ENCODE results near the gene FCN1. TPM values are rescaled to one million over a fixed set of nuclear protein-coding genes. Genes with fewer than 3 reads are reported as not detected.

FCN1 gene
- total and polyA plus RNA-seq, 9 of the 15 experiments (the other 6 are each of a cell fraction or from before 2014, with no cell fraction given), result not detected

DNA sequence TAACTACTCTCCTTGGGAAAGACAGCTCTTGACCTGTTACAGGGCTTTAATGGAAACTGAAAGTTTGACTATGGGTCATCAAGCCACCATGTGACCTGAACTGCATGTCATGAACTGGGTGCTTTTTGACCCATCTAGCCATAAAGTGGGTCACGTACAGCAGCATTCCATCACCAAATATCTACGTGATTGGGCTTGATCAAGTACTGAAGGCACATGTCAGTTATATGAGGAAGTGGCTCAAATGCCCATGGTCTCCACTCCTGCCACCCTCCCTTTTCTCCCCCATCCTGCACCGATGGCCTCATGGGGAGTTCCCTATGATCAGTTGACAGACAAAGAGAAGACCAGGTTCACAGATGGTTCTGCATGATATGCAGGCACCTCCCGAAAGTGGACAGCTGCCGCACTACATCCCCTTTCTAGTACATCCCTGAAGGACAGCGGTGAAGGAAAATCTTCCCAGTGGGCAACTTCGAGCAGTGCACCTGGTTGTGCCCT is 7.3 kb upstream of the FCN1 start:
- no peak for DNase-seq (ENCODE audit: extremely low read depth in 1 of 4, low spot score in 3 of 4)
- no peak for FAIRE-seq
- no peak for TF ChIP-seq KDM1A (IDR thresholded peaks at IDR 0.05)
- TF ChIP-seq, protein P1, sequence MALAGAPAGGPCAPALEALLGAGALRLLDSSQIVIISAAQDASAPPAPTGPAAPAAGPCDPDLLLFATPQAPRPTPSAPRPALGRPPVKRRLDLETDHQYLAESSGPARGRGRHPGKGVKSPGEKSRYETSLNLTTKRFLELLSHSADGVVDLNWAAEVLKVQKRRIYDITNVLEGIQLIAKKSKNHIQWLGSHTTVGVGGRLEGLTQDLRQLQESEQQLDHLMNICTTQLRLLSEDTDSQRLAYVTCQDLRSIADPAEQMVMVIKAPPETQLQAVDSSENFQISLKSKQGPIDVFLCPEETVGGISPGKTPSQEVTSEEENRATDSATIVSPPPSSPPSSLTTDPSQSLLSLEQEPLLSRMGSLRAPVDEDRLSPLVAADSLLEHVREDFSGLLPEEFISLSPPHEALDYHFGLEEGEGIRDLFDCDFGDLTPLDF (CRISPR knock-in tag; IDR thresholded peaks at IDR 0.05), result no peak
- no peak for TF ChIP-seq TCF7 (IDR thresholded peaks at IDR 0.05; ENCODE audit: borderline replicate concordance)
- no peak for TF ChIP-seq ZNF707 (CRISPR knock-in tag; conservative IDR thresholded peaks at IDR 0.05)
- no peak for TF ChIP-seq TEAD4 (IDR thresholded peaks at IDR 0.05; ENCODE audit: low read length)
- no peak for TF ChIP-seq TEAD4 (CRISPR knock-in tag; IDR thresholded peaks at IDR 0.05; ENCODE audit: borderline replicate concordance)
- TF ChIP-seq TAF9B (IDR thresholded peaks at IDR 0.05; ENCODE audit: partially characterized antibody), result no peak
- TF ChIP-seq ZNF436 (CRISPR knock-in tag; IDR thresholded peaks at IDR 0.05), result no peak
- TF ChIP-seq ZC3H11A (IDR thresholded peaks at IDR 0.05; ENCODE audit: low read depth, low read length), result no peak
- TF ChIP-seq NFATC3 (IDR thresholded peaks at IDR 0.05), result no peak
- no peak for TF ChIP-seq ZNF121 (CRISPR knock-in tag; conservative IDR thresholded peaks at IDR 0.05)
- no peak for TF ChIP-seq XRCC3 (IDR thresholded peaks at IDR 0.05)
- no peak for TF ChIP-seq MYNN (IDR thresholded peaks at IDR 0.05)
- TF ChIP-seq MYNN (CRISPR knock-in tag; IDR thresholded peaks at IDR 0.05), result no peak

More for the DNA sequence above, 7.3 kb upstream of the FCN1 start:
- ChIA-PET POLR2A (no interaction called here), CTCF (ENCODE audit: low intra/inter-chr PET ratio) (no interaction called here)
- no peak overlapping the region for H3K4me2 ChIP-seq (ENCODE audit: insufficient read depth, low read length)
- peaks cover 0 to 17% of the 10 kb centered on the region in 2 experiments; a peak in 3 of 5 replicates for H3K27me3 ChIP-seq (ENCODE audit: control insufficient read depth in 2 of 2, insufficient read depth in 2 of 2, low read length in 2 of 2)
- no peaks in the 10 kb centered on the region for H3K79me2 ChIP-seq (ENCODE audit: control insufficient read depth, insufficient read depth, low read length)
- peaks cover 0 to 5% of the 10 kb centered on the region in 2 experiments; a peak in 2 of 5 replicates for H3K4me1 ChIP-seq (replicated peaks in 1 of 2; ENCODE audit: control insufficient read depth in 2 of 2, insufficient read depth in 2 of 2, low read length in 2 of 2)
- no peak for ATAC-seq
- H3K4me3 ChIP-seq, result no peak overlapping the region
- 0% methylated on average over 6 of the region's 7 CpGs for WGBS (ENCODE audit: insufficient coverage, low coverage, missing lambda C conversion rate)
- no peaks in the 10 kb centered on the region; the same call in 1 of the 2 replicates for H4K20me1 ChIP-seq (replicated peaks; ENCODE audit: control insufficient read depth, insufficient read depth, low read length)
- intact Hi-C loops (cut with micrococcal nuclease), result no loop called here
- in situ Hi-C loops (cut with MboI), result no loop called here
- no TSS peak for BruUV-seq (replicated peaks)
- no peaks in the 10 kb centered on the region for H3K36me3 ChIP-seq (ENCODE audit: control insufficient read depth, insufficient read depth, low read length)
- no peak overlapping the region for H3K27ac ChIP-seq (ENCODE audit: extremely low read depth, low read depth, low read length)
- H2AFZ ChIP-seq (ENCODE audit: low read depth, low read length), result no peak overlapping the region
- no peaks in the 10 kb centered on the region for H3K9me1 ChIP-seq (ENCODE audit: control insufficient read depth, insufficient read depth, low read length)
- no peaks in the 10 kb centered on the region for H3K9me3 ChIP-seq (replicated peaks; ENCODE audit: control insufficient read depth, insufficient read depth, low read depth, low read length)
- no peak overlapping the region for H3K9ac ChIP-seq (ENCODE audit: insufficient read depth in 1 of 2, low read depth in 2 of 2, low read length in 2 of 2)
